ENCODE measurements around the gene BTBD17. TPM values are rescaled to one million over a fixed set of nuclear protein-coding genes. Genes with fewer than 3 reads are reported as not detected.

The BTBD17 gene
- total and polyA plus RNA-seq, 5 donors from 2014 or later = 0.09 TPM; not detected in 4

GRCh38 chr17:74344658-74345057 lies 17.0 kb downstream of the BTBD17 start:
- Mint-ChIP-seq H3K4me1 (no peaks in the 10 kb centered on the region), H3K4me3 (no peak overlapping the region), H3K27ac (no peak overlapping the region), H3K27me3 (peaks cover 11% of the 10 kb centered on the region), H3K9me3 (peaks cover 0 to 2% (median 0%) of the 10 kb centered on the region in 7 donors), H3K36me3 (no peaks in the 10 kb centered on the region)
- no peaks in the 10 kb centered on the region for H3K9me3 ChIP-seq (ENCODE audit: control insufficient read depth in 2 of 2, low read length in 2 of 2)
- DNase-seq (no peak), ATAC-seq (ENCODE audit: low read depth in 2 of 2) (no peak)
- H3K27me3 ChIP-seq (ENCODE audit: control insufficient read depth, insufficient read depth, low read length) = no peaks in the 10 kb centered on the region
- no peak overlapping the region for H3K27ac ChIP-seq (ENCODE audit: insufficient read depth, low read length, poor library complexity, severe bottlenecking)
- H3K4me1 ChIP-seq (ENCODE audit: control insufficient read depth, insufficient read depth, low read length, poor library complexity, severe bottlenecking) = no peaks in the 10 kb centered on the region
- H3K36me3 ChIP-seq (ENCODE audit: control insufficient read depth, insufficient read depth, low read length) = no peaks in the 10 kb centered on the region
- H3K4me3 ChIP-seq (ENCODE audit: low read depth, low read length) = no peak overlapping the region

- H3K9me3 ChIP-seq (ENCODE audit: control insufficient read depth in 2 of 2, low read length in 2 of 2) = no peaks in the 10 kb centered on the region
- Mint-ChIP-seq H3K4me1 (no peaks in the 10 kb centered on the region), H3K4me3 (no peak overlapping the region), H3K27me3 (peaks cover 9% of the 10 kb centered on the region), H3K9me3 (peaks cover 0 to 2% (median 0%) of the 10 kb centered on the region in 7 donors), H3K27ac (no peak overlapping the region), H3K36me3 (no peaks in the 10 kb centered on the region)
- no peaks in the 10 kb centered on the region for H3K4me1 ChIP-seq (ENCODE audit: control insufficient read depth, insufficient read depth, low read length, poor library complexity, severe bottlenecking)
- H3K4me3 ChIP-seq (ENCODE audit: low read depth, low read length) = no peak overlapping the region
- DNase-seq (no peak), ATAC-seq (ENCODE audit: low read depth in 2 of 2) (no peak)
- no peak overlapping the region for H3K27ac ChIP-seq (ENCODE audit: insufficient read depth, low read length, poor library complexity, severe bottlenecking)
- H3K36me3 ChIP-seq (ENCODE audit: control insufficient read depth, insufficient read depth, low read length) = no peaks in the 10 kb centered on the region
- H3K27me3 ChIP-seq (ENCODE audit: control insufficient read depth, insufficient read depth, low read length) = no peaks in the 10 kb centered on the region
Observed at GRCh38 chr17:74343526-74344284, 18.0 kb downstream of the BTBD17 start.

GRCh38 chr17:74343121-74343520 lies 18.5 kb downstream of the BTBD17 start:
- Mint-ChIP-seq H3K27ac (no peak overlapping the region), H3K27me3 (peaks cover 6% of the 10 kb centered on the region), H3K4me3 (no peak overlapping the region)

GRCh38 chr17:74342224-74342623 lies 19.4 kb downstream of the BTBD17 start:
- H3K4me3 Mint-ChIP-seq = no peak overlapping the region

More at GRCh38 chr17:74343121-74343520, 18.5 kb downstream of the BTBD17 start:
- ATAC-seq (ENCODE audit: low read depth in 2 of 2) = no peak
- no peaks in the 10 kb centered on the region for H3K9me3 ChIP-seq (ENCODE audit: control insufficient read depth in 2 of 2, low read length in 2 of 2)
- H3K4me1 ChIP-seq (ENCODE audit: control insufficient read depth, insufficient read depth, low read length, poor library complexity, severe bottlenecking) = no peaks in the 10 kb centered on the region
- no peaks in the 10 kb centered on the region for H3K27me3 ChIP-seq (ENCODE audit: control insufficient read depth, insufficient read depth, low read length)
- DNase-seq = no peak
- no peaks in the 10 kb centered on the region for H3K36me3 ChIP-seq (ENCODE audit: control insufficient read depth, insufficient read depth, low read length)
- Mint-ChIP-seq H3K9me3 (peaks cover 0 to 2% (median 0%) of the 10 kb centered on the region in 7 donors), H3K36me3 (no peaks in the 10 kb centered on the region), H3K4me1 (no peaks in the 10 kb centered on the region)
- no peak overlapping the region for H3K27ac ChIP-seq (ENCODE audit: insufficient read depth, low read length, poor library complexity, severe bottlenecking)
- H3K4me3 ChIP-seq (ENCODE audit: low read depth, low read length) = no peak overlapping the region

GRCh38 chr17:74340470-74341023 lies 21.1 kb downstream of the BTBD17 start:
- DNase-seq (no peak), ATAC-seq (ENCODE audit: low read depth in 2 of 2) (no peak)
- H3K9me3 ChIP-seq (ENCODE audit: control insufficient read depth in 2 of 2, low read length in 2 of 2) = no peaks in the 10 kb centered on the region
- Mint-ChIP-seq H3K9me3 (peaks cover 0 to 2% (median 0%) of the 10 kb centered on the region in 7 donors), H3K4me1 (no peaks in the 10 kb centered on the region), H3K4me3 (no peak overlapping the region), H3K27ac (no peak overlapping the region), H3K36me3 (no peaks in the 10 kb centered on the region), H3K27me3 (peaks cover 15% of the 10 kb centered on the region)
- no peaks in the 10 kb centered on the region for H3K36me3 ChIP-seq (ENCODE audit: control insufficient read depth, insufficient read depth, low read length)
- H3K27me3 ChIP-seq (ENCODE audit: control insufficient read depth, insufficient read depth, low read length) = no peaks in the 10 kb centered on the region
- no peak overlapping the region for H3K27ac ChIP-seq (ENCODE audit: insufficient read depth, low read length, poor library complexity, severe bottlenecking)
- no peaks in the 10 kb centered on the region for H3K4me1 ChIP-seq (ENCODE audit: control insufficient read depth, insufficient read depth, low read length, poor library complexity, severe bottlenecking)
- H3K4me3 ChIP-seq (ENCODE audit: low read depth, low read length) = no peak overlapping the region

More at GRCh38 chr17:74342224-74342623, 19.4 kb downstream of the BTBD17 start:
- H3K4me1 Mint-ChIP-seq = no peaks in the 10 kb centered on the region
- H3K9me3 Mint-ChIP-seq = peaks cover 0 to 2% (median 0%) of the 10 kb centered on the region in 7 donors
- H3K4me1 ChIP-seq (ENCODE audit: control insufficient read depth, insufficient read depth, low read length, poor library complexity, severe bottlenecking) = no peaks in the 10 kb centered on the region
- DNase-seq = no peak
- H3K27ac ChIP-seq (ENCODE audit: insufficient read depth, low read length, poor library complexity, severe bottlenecking) = no peak overlapping the region
- no peak overlapping the region for H3K27ac Mint-ChIP-seq
- no peaks in the 10 kb centered on the region for H3K36me3 ChIP-seq (ENCODE audit: control insufficient read depth, insufficient read depth, low read length)
- H3K4me3 ChIP-seq (ENCODE audit: low read depth, low read length) = no peak overlapping the region
- H3K27me3 ChIP-seq (ENCODE audit: control insufficient read depth, insufficient read depth, low read length) = no peaks in the 10 kb centered on the region
- H3K36me3 Mint-ChIP-seq = no peaks in the 10 kb centered on the region
- no peaks in the 10 kb centered on the region for H3K9me3 ChIP-seq (ENCODE audit: control insufficient read depth in 2 of 2, low read length in 2 of 2)
- no peak for ATAC-seq (ENCODE audit: low read depth in 2 of 2)
- peaks cover 11% of the 10 kb centered on the region for H3K27me3 Mint-ChIP-seq

GRCh38 chr17:74339537-74340195 lies 22.0 kb downstream of the BTBD17 start:
- Histone ChIP-seq H3K9me3 (ENCODE audit: control insufficient read depth in 2 of 2, low read length in 2 of 2) (no peaks in the 10 kb centered on the region), H3K27ac (ENCODE audit: insufficient read depth, low read length, poor library complexity, severe bottlenecking) (no peak overlapping the region), H3K27me3 (ENCODE audit: control insufficient read depth, insufficient read depth, low read length) (no peaks in the 10 kb centered on the region), H3K36me3 (ENCODE audit: control insufficient read depth, insufficient read depth, low read length) (no peaks in the 10 kb centered on the region), H3K4me3 (ENCODE audit: low read depth, low read length) (no peak overlapping the region), H3K4me1 (ENCODE audit: control insufficient read depth, insufficient read depth, low read length, poor library complexity, severe bottlenecking) (no peaks in the 10 kb centered on the region)
- ATAC-seq (ENCODE audit: low read depth in 2 of 2) = no peak
- peaks cover 0 to 2% (median 0%) of the 10 kb centered on the region in 7 donors for H3K9me3 Mint-ChIP-seq
- H3K27ac Mint-ChIP-seq = no peak overlapping the region
- H3K36me3 Mint-ChIP-seq = no peaks in the 10 kb centered on the region
- no peaks in the 10 kb centered on the region for H3K4me1 Mint-ChIP-seq
- DNase-seq = no peak
- H3K27me3 Mint-ChIP-seq = peaks cover 13% of the 10 kb centered on the region
- H3K4me3 Mint-ChIP-seq = no peak overlapping the region

- Mint-ChIP-seq H3K27me3 (peaks cover 13% of the 10 kb centered on the region), H3K4me1 (no peaks in the 10 kb centered on the region), H3K36me3 (no peaks in the 10 kb centered on the region), H3K9me3 (peaks cover 0 to under 1% (median 0%) of the 10 kb centered on the region in 7 donors), H3K4me3 (no peak overlapping the region), H3K27ac (peak overlapping the region in 1 of 3 donors; percentile 69)
- H3K27me3 ChIP-seq (ENCODE audit: control insufficient read depth, insufficient read depth, low read length) = no peaks in the 10 kb centered on the region
- H3K4me3 ChIP-seq (ENCODE audit: low read depth, low read length) = no peak overlapping the region
- no peaks in the 10 kb centered on the region for H3K36me3 ChIP-seq (ENCODE audit: control insufficient read depth, insufficient read depth, low read length)
- H3K27ac ChIP-seq (ENCODE audit: insufficient read depth, low read length, poor library complexity, severe bottlenecking) = no peak overlapping the region
- no peaks in the 10 kb centered on the region for H3K9me3 ChIP-seq (ENCODE audit: control insufficient read depth in 2 of 2, low read length in 2 of 2)
- DNase-seq = no peak
- no peak for ATAC-seq (ENCODE audit: low read depth in 2 of 2)
- H3K4me1 ChIP-seq (ENCODE audit: control insufficient read depth, insufficient read depth, low read length, poor library complexity, severe bottlenecking) = no peaks in the 10 kb centered on the region
Observed at GRCh38 chr17:74337834-74338500, 23.7 kb downstream of the BTBD17 start.
